ENCODE results near the gene ZFP92.

Gene ZFP92, protein sequence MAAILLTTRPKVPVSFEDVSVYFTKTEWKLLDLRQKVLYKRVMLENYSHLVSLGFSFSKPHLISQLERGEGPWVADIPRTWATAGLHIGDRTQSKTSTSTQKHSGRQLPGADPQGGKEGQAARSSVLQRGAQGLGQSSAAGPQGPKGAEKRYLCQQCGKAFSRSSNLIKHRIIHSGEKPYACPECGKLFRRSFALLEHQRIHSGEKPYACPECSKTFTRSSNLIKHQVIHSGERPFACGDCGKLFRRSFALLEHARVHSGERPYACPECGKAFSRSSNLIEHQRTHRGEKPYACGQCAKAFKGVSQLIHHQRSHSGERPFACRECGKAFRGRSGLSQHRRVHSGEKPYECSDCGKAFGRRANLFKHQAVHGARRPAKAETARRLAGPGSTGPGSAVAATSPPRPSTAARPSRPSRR

DNA sequence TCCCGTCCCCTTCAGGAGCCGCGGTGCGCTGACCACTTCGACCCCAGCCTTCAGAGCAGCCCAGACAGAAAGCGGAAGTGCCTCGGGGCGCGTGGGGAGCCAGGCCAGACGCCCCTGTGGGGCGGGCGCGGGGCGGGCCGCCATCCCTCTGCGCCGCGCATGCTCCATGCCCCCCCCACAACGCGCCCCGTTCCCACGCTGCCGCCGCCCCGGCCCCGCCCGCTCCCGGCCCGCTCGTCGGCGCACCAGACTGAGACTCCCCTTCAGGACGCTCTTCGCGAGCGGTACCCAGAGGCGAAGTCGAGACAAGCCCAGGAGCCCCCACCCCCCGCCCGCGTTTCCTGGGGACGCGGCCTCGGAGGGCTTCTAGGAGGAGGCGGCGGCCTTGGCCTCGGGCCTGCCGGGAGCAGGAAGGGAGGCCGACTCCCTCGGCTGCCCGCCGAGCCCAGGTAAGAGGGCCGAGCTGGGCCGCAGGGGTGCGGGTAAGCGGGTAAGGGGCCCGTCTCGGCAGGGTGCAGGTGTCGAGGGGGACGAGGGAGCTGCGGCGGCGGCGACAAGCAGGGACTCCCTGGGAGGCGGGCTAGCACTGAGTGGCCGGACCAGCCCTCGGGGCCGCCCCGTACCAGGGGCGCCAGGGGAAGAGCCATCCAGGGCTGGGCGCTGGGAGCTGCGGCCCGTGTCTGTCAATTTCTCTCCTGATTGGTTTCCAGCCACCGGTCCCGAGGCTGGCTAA lies at the start of gene ZFP92:
ZFP92 (plus strand) TSS at position 218 of the 733 bp plus-strand sequence. CDS start 6,851 bp downstream, outside the sequence.
- peak within 1 kb of the TSS; percentile 41 for H3K4me3 ChIP-seq (ENCODE audit: low read length)
- DNase-seq (ENCODE audit: low read depth), result no peak
- TF ChIP-seq, protein P1, sequence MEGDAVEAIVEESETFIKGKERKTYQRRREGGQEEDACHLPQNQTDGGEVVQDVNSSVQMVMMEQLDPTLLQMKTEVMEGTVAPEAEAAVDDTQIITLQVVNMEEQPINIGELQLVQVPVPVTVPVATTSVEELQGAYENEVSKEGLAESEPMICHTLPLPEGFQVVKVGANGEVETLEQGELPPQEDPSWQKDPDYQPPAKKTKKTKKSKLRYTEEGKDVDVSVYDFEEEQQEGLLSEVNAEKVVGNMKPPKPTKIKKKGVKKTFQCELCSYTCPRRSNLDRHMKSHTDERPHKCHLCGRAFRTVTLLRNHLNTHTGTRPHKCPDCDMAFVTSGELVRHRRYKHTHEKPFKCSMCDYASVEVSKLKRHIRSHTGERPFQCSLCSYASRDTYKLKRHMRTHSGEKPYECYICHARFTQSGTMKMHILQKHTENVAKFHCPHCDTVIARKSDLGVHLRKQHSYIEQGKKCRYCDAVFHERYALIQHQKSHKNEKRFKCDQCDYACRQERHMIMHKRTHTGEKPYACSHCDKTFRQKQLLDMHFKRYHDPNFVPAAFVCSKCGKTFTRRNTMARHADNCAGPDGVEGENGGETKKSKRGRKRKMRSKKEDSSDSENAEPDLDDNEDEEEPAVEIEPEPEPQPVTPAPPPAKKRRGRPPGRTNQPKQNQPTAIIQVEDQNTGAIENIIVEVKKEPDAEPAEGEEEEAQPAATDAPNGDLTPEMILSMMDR (conservative IDR thresholded peaks at IDR 0.05; ENCODE audit: low read depth, low read length), result no peak

DNA sequence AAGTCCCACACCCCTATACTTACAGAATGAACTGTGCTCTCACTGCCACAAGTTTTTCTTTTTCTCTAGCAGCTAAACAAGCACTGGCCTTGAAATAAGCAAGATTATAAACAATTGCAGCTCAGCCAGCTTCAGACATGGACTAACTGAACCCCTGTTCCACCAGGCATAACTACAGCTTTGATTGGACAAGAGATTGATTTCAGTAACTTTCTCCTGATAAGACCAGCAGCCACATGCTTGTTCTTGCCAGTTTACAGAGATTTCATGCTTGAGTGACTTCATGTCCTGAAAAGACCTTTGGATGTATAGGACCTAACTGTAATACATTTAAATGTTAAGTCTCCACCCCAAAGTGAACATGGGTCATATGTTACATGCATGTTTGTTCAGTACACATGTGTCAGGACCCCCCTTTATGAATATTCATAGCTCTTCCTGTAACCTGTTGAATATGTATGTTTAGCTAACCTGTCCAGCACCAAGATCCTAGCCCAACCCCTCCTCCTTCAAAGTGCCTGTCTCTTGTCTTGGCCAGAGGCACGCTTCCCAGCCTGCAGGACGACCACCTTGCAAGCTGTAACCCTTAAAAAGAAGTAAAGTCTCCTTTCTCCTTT lies 49.4 kb upstream of the ZFP92 start:
- TF ChIP-seq, protein P1 (conservative IDR thresholded peaks at IDR 0.05; ENCODE audit: low read depth, low read length), result no peak
- DNase-seq (ENCODE audit: low read depth), result peak; percentile 62
- H3K4me3 ChIP-seq (ENCODE audit: low read length), result no peak overlapping the region

DNA sequence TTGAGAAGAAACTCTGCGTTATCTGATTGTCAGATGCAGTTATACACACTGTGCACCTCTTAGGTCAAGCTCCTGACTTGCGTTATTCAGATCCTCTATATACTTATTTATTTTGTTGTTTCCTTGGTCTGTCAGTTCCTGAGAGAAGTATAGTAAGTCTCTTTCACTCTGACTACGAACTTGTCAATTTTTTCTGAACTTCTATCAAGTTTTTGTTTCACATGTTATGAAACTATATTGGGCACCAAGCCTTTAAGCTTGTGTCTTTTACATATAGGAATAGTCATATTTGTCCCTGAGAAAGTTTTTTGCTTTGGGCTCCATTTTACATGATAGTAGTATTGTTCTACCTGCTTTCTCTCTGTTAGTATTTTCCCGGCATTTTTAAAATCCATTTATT lies 45.6 kb upstream of the ZFP92 start:
- TF ChIP-seq, protein P1 (conservative IDR thresholded peaks at IDR 0.05; ENCODE audit: low read depth, low read length), result no peak
- no peak for DNase-seq (ENCODE audit: low read depth)
- H3K4me3 ChIP-seq (ENCODE audit: low read length), result no peak overlapping the region

DNA sequence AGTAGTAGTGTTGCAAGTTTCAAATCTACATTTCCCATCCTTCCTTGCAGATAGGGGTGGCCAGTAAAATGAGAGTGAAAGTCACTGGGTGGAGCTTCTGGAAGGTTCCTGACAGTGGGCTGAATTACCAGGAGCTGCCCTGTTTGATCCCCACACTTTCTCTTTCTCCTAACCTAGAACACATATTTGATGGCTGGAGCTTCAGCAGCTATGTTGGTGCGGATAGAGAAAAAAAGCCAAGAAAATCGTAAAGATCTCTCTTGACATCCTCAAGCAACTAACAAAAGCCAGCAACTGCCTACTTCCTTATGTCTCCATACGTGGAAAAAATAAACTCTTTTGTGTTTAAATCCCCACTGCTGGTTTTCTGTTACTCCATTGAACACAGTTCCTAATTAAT lies 45.2 kb upstream of the ZFP92 start:
- H3K4me3 ChIP-seq (ENCODE audit: low read length), result no peak overlapping the region
- TF ChIP-seq, protein P1 (conservative IDR thresholded peaks at IDR 0.05; ENCODE audit: low read depth, low read length), result no peak
- DNase-seq (ENCODE audit: low read depth), result no peak

DNA sequence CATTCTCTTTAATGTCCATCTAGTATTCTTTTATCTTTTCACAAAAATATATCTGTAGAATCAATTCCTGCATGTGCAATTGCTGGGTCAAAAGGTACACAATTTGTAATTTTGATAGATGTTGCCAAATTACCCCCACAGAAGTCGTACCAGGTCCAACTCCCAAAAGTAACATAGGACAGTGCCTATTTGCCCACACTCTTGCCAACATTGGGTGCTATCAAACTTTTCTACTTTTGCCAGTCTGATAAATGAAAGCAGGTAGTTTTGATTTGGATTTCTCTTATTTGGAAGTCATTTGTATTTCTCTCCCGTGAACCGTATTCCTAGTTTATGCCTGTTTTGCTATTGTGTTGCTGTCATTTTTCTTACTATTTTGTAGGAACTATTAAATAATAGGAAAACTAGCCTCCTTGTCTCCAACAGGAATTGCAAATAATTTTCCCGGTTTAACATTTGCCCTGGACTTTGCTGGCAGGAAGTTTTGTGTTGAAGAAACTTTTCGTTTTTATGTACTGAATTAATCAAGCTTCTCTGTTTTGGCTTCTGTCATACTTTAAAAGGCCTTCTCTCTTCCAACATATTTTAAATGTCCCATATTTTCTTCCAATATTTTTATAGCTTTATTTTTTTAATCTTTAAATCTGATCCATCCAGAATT lies 44.3 kb upstream of the ZFP92 start:
- DNase-seq (ENCODE audit: low read depth), result no peak
- H3K4me3 ChIP-seq (ENCODE audit: low read length), result no peak overlapping the region
- TF ChIP-seq, protein P1 (conservative IDR thresholded peaks at IDR 0.05; ENCODE audit: low read depth, low read length), result no peak

DNA sequence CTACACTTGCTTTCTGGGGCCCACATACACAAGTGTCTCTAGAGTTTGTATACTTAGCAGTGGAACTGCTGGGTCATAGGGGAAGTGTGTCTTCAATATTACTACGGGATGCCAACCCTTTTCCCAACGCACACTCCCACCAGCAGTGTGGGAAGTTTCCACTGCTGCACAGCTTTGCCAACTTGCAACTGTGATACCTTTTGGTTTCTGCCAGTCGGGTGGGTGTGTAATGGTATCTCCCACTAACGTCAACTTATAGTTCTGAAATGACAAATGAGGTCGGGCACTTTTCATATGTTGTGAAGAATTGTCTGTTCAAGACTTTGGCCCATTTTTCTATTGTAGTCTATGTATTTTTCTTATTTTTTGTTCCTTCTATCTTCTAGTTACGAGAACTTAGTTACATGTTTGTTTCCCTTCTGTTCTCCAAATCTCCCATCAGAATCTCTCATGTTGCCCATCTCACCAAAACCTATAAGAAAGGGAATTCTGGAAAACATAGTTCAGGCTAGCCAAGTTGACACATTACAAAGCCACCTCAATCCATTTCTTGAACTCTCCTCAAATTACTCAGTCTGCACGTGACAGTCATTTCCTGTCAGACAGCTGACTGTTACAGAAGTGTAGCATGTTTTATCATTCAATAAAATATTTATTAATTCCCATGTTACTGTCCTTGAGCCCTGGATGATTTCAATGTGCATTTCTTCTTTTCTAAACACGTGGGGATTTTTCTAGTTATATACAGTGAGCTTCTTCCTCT lies 40.8 kb upstream of the ZFP92 start:
- H3K4me3 ChIP-seq (ENCODE audit: low read length), result no peak overlapping the region
- no peak for DNase-seq (ENCODE audit: low read depth)
- TF ChIP-seq, protein P1 (conservative IDR thresholded peaks at IDR 0.05; ENCODE audit: low read depth, low read length), result no peak

Measured in retinal pigment epithelial cell (primary cell).